ENCODE measurements around the gene PPP1CA.

Gene PPP1CA

DNA sequence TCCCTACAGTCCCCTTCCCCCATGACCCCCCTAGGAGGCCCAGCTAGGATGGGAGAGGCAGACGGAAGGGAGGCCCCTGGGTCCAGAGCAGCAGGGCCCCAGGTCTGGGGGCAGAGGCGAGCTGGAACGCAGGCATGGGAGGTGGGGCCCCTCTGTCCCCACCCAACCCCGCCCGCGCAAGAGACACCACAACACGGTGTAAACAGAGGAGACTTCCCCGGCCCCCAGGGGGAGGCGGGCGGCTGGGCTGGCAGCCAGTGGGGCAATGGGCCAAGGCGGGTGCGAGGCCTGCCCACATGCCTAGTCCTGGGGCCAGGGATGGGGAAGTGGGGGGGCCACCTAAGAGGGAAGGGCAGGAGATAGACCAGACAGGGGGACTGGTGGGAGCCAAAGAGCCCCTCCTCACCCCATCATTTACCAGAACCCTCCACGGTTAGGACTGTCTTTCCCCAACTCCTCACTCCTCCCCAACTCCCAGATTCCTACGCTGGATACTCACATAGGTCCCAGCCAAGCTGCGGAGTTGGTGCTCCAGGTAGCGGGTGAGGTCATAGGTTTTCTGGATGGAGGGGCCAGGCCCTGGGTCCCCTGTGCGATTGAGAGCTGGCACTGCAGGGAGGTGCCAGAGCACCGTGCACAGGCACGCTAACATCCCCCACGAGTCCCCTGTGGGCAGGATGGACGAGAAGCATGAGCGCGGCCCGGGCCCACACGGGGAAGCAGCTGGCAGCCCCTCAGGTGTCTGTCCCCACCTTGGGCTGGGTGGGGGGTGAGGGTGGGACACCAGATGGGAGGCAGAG lies 34.5 kb downstream of the PPP1CA start:
- DNase-seq, result peak; percentile 75

DNA sequence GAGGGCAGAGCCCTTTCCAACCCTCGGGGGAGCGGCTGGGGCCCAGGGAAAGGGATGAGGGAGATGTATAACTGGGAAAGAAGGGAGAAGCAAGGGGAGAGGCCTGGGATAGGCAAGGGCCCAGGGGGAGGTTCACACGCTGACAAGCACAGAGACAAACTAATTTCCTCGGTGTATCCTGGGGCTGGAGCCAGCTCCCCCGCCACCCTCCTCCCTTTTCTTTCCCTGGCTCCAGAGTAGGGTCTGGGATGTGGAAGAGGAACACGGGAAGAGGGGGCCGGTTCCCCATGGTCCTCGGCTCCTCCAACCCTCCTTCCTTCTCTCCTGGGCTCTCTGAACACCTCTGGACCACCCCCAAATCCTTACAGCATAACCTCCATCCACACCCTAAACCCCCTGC lies 35.1 kb downstream of the PPP1CA start:
- DNase-seq, result peak; percentile 42

DNA sequence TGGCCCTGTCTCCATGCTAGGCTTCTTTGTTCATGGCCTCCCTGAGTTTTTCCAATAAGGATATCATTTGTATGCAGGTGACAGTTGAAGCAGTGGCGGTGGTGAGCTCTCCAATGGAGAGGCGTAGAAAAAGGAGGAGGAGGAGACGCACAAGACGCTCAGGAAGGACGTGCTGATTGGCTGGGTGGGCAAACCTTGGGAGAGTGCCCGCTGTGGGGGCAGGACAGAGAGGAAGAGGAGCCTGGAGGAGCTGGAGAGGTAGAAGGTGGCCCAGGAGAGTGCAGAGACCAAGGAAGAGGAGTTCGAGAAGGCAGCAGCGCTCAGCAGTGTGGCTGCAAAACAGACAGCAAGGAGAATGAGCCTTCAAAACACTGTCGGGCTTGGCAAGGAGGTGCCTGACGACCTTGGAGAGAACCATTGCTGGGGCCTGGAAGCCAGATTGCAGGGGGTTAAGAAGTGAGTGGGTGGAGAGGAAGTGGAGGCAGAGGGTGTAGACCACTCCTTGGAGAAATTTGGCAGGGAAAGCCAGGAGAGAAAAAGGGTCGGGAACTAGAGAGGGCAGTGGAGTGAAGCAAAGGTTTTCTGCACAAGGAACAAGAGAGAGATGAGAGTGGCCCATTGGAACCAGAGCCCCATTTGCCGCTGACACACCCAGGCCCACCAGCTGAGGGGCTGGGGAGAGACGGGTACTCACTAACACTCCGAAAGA lies 35.8 kb downstream of the PPP1CA start:
- DNase-seq, result no peak

DNA sequence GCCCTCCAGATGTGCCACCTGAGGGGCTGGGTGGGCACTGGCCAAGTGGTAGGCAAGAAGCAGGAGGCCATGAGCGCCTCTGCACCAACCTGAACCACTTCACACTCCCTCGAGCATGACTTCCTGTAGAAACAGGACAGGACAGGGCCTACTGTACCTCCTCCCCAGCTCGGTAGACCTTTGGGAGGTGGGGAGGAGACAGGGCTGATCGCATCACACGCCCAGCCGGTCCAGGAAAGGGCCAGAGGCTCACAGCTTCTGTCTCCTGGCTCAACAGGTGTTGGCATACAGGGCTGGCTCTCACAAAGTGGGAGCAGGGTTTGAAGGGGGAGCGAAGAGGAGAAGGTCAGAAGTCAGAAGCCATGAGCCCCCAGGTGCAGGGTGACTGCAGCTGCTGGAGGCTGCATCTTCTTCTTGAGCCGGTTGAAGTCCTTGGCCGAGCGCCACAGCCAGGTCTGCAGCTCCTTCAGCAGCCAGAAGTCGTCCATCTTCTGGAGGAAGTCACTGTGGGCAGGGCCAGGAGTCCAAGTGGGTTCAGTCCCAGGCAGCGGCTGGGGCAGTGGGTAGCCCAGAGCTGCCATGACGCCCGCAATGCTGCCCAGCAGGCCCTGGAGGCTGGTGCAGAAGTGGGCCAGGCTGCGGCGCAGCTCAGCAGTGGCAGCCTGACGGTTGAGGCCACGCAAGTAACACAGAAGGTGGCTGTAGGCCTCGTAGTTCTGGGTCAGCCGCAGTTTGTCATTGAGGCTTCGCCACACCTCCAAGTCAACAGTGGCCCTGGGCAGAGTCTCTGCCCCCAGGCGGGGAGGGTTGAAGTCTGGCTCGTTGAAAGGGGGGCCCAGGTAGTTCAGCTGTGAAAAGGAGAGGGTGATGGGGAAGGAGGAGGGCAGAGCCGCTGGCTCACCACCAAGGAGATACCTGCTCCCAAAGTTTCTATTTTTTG lies 36.6 kb downstream of the PPP1CA start:
- no peak for DNase-seq

DNA sequence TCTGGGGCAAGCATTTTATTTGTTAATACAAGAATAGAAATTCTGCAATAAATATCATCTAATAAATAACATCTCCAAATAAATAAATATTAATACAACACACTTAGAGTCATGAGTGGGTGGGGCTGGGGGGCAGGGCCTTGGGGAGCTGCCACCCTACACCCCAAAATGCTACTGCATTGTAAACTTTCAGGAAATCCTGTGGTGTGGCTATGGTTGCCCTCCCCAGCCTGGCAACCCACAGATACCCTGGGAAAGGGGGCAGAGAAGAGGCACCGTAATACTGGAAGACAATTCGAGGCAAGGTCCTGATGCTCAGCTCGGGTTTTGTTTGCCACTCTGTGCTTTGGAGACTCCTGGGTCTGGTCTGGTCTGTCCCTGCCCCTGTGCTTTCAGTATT lies 37.5 kb downstream of the PPP1CA start:
- DNase-seq, result no peak

GRCh38 chr11:67357831-67358670 lies 43.6 kb downstream of the PPP1CA start:
- DNase-seq, result no peak

- peak; percentile 79 for DNase-seq
Measured at GRCh38 chr11:67356864-67357561, 44.6 kb downstream of the PPP1CA start.

DNA sequence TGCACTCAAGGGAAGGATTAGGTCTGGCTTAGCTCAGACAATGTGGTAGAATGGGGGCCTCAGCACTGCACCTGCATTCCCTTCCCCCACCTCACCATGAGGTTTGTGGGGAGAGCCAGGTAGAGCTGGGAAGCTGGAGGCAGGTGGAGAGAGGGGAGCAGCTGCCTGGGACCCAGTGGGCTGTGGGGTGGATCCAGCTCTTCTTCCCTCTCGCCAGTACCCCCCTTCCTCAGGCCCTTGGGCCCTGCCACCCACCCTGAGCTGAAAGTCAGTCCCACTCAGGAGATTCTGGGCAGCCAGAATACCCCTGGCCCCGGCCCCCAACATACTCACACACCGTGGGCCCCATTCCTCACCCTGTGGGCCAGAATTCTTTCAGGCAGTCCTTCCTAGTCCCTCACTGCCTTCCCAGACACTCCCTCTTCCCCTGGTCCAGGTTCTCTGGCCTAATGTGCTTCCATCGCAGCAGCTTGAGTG lies 45.2 kb downstream of the PPP1CA start:
- DNase-seq, result no peak

DNA sequence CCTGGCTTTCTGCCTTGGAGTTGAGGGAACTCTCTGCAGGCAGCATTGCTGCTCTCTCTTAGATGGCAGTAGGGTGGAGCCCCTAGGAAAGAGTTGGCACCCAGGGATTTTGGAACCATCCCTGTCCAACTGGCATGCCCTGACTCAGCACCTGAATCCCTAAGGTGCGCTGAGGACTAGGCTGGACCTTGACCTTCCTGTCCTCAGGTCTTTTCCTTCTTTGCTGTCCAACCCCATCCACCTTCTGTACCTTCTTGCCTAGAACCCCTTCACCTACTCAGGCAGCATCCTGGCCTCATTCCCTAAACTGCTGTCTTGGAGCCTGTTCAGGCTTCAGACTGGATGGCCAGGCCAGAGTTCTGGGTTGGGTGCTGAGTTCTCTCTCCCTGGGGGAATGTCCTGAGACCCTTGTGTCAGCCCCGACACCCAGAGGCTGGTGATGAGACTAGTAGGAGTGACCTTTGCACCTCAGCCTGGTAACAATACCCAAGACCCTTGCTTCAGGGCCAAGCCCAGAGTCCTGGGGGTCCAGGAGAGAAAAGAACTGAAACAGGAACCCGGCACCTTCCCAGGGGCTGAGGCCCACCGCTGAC lies 45.8 kb downstream of the PPP1CA start:
- DNase-seq, result no peak

GRCh38 chr11:67355023-67355793 lies 46.5 kb downstream of the PPP1CA start:
- no peak for DNase-seq

DNA sequence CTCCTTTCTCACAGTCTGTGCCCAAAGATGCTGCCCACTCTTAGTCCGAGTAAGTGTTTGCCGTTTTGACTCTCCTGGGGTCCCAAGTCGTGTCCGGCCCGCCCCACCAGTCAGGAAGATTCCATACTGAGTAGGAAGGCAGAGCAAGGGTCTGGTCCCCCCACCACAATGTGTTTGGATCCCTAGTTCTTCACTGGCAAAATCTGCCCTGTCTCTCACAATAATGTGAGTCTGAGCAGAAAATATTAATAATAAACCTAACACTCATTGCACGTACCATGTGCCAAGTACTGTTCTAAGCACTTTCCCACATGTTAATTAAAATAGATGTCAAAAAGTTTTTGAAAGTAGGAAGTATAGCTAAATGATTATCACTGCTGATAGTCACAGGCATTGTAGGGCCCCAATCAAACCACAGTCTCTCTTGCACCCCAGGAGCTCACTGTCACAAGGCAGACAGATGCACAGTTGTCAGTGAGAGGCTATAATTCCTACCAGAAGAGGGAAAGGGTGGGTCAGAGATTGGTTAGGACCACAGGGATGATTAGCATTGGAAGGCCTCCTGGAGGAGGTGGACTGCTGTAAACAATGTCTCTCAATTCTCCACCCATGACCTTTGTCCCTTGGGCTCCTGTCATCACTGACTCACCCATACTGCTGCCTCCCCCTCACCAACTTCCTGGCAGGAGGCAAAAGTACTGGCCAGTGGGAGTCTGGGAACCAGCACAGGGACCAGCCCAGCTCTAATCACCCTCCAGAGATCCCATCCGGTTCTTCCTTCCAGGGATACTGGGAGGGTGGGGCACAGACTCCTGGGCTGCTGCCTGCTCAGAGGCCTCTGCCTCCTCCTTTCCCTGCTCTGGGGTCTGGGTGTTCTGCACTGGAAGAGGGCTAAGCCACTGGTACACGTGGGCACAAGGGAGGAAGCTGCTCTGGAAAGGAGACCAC lies 47.3 kb downstream of the PPP1CA start:
- peak; percentile 54 for DNase-seq

GRCh38 chr11:67353317-67354074 lies 48.2 kb downstream of the PPP1CA start, which contains the start of gene POLD4:
TSS of gene POLD4 (minus strand) at chr11:67353546. CDS start at chr11:67353399, 147 bp downstream.
- peak; percentile 97 for DNase-seq

- DNase-seq, result peak; percentile 76
Measured at GRCh38 chr11:67352546-67353316, 48.9 kb downstream of the PPP1CA start.

DNA sequence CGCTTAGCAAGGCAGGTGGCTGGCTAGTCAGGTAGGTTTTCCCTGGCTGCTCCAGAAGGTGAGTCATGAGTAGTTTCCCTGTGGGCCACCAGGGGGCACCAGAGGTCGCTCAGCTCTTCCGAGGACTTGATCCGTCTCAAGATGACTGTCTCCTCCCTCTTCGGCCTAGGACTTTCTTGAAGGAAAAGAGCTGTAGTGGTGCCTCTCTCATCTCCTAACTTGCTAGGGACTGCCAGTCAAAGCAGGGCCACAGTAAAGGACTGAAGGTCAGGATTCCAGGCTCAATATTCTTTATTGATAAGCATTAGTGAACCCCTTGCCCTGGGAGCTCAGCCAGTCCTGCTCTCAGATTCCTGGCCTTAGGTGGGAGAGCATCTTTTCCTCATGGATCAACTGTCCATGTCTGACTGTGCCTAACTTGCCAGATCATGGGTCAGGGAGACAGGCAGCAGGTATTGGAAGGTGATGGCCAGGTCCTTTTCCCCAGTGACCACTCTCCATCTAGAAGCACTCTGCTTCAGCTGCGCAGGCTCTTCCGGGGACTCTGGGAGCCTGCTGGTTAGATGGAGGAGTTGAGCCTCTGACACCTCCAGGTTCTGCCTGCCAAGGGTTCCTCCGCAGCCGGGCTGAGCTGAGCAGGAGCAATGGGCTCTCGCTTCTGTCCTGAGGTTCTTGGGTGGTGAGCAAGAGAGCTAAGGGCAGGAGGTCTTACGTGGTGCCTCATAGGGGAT lies 50.2 kb downstream of the PPP1CA start:
- peak; percentile 71 for DNase-seq

DNA sequence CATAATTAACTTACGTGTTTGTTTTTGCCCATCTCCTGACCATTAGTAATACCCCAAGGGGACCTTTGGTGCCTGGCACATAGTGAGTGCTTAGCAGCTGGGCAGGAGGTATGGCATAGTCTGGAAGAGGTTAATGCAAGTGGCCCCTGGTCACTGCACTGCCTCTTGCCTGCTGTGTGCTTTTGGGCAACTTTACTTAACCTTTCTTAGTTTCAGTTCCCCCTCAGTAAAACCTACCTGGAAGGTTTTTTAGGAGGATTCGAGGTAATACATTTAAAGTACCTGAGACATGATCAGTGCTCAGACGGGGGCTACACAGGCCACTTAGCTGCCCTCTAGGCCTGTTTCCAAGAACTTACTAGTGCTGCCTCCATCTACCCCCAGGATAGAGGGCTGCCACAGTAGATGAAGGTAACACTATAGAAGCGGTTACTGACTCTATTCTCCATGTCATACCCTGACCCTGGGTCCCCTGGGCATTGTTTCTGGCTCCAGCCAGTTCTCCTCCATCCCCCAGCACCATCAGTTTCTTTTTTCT lies 51.7 kb downstream of the PPP1CA start:
- DNase-seq, result no peak

DNA sequence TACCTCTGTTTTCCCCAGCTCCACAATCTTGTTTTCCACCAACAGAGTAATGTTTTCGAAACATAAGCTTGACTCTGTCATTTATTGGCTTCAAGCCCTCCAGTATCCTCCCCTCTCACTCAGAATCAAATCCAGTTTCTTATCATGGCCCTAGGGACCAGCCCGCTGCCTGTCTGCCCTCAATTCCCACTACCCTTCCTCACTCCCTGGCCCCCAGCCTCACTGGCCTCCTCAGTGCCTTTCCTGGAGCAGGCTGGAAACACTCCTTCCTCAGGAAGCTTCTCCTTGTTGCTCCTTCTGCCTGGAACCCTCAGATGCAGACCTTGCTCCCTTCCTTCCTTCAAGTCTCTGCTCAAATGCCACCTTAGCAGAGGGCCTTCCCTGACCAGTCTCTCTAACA lies 52.2 kb downstream of the PPP1CA start:
- DNase-seq, result no peak

Data from NCI-H69 (cell line).